Right ventricle myocardium superior (tissue), 1 donor: ENCODE measurements around the gene PRSS1. TPM values are rescaled to one million over a fixed set of nuclear protein-coding genes. Genes with fewer than 3 reads are reported as not detected.
A peak's percentile ranks its signal among the peaks of the same experiment; 100 is the strongest.

Experiments used
- ATAC-seq: fragments of 200-7000 bp; cut with Tn5 transposase; one replicate; pipeline ENCODE4 v1.9.1; 2020; ENCODE audit warnings: mild to moderate bottlenecking; ENCODE audit not compliant: poor library complexity
- DNase-seq: peaks from one replicate; pipeline ENCODE4 v3.0.0-alpha.2; 2020
- intact Hi-C: fragments of 100-400 bp; cut with DNase I; formaldehyde crosslinking; loops from one replicate; pipeline ENCODE4 v1.11.2; 2022
- total RNA-seq: library from RNA; stranded (reverse); fragmentation: NEBNext Ultra II Directional; extraction: Animal tissue kit (Norgen Biotek cat#: 25700); gene quantifications from one replicate; pipeline ENCODE4 v1.2.1, GENCODE V29; 2021
- donor health status: DM: no; HTN: yes; CAD: no; lungs with severe emphysema.

The PRSS1 gene
- total RNA-seq, 1 donor from 2014 or later = not detected

DNA sequence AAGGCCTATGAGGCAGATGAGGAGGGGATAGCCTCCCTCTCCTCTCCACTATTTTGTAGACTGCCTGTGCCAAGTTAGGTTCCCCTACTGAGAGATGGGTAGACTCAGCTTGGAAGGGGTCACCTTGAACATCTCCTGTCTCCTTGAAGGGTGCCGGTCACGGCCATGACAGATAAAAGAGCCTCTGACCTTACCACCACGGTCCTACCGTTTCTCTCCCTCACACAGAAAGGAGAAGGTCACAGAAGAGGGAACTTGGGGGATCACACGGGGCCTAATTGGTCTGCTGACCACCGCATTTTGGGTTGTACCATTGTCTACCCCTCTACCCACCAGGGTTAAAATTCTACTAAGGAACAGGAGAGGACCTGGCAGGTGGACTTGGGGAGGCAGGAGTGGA lies 38.5 kb downstream of the PRSS1 start:
- DNase-seq (no peak), ATAC-seq (no peak)
- intact Hi-C loops = loop anchor here (5.0 kb wide), 1 partner anchor 155 kb away; no protein-coding TSS in a partner anchor

- no peak for ATAC-seq
- no peak for DNase-seq
- intact Hi-C loops = loop anchor here (5.0 kb wide), 1 partner anchor 156 kb away; no protein-coding TSS in a partner anchor
Observed at GRCh38 chr7:142788303-142789289, 39.3 kb downstream of the PRSS1 start.

GRCh38 chr7:142789441-142789840 lies 40.2 kb downstream of the PRSS1 start:
- intact Hi-C loops = loop anchor here (5.0 kb wide), 1 partner anchor 157 kb away; no protein-coding TSS in a partner anchor
- ATAC-seq (no peak), DNase-seq (no peak)

DNA sequence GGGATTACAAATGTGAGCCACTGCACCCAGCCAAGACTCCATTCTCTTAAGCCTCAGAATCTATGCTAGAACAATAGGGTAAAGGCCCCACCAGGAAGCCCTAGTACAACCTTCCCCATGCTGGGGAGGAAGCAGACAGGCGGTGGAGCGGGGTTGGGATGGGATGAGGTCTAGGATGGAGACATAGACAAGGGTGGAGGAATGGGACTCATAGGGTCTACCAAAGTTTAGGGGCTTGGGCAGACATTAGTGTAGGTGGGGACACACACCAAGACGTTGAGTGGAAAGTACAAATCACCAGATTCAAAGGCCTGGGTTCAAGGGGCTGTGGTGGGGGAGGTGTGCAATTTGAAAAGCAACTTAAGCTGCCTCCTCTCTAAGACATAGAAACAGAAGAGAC lies 40.8 kb downstream of the PRSS1 start:
- ATAC-seq = no peak
- no peak for DNase-seq
- intact Hi-C loops = no loop called here

GRCh38 chr7:142790555-142790954 lies 41.3 kb downstream of the PRSS1 start:
- intact Hi-C loops = no loop called here
- ATAC-seq = no peak
- DNase-seq = no peak

- ATAC-seq = no peak
- intact Hi-C loops = no loop called here
- DNase-seq = no peak
Observed at GRCh38 chr7:142791502-142791901, 42.2 kb downstream of the PRSS1 start.

DNA sequence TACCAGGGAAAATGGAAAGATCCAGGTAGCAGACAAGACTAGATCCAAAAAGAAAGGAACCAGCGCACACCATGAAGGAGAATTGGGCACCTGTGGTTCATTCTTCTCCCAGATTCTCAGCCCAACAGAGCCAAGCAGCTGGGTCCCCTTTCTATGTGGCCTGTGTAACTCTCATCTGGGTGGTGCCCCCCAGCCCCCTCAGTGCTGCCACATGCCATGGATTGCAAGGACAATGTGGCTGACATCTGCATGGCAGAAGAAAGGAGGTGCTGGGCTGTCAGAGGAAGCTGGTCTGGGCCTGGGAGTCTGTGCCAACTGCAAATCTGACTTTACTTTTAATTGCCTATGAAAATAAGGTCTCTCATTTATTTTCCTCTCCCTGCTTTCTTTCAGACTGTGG lies 42.9 kb downstream of the PRSS1 start:
- intact Hi-C loops = no loop called here
- no peak for ATAC-seq

GRCh38 chr7:142792593-142792992 lies 43.3 kb downstream of the PRSS1 start:
- ATAC-seq (no peak), DNase-seq (no peak)
- intact Hi-C loops = no loop called here

More for the DNA sequence above, 42.9 kb downstream of the PRSS1 start:
- no peak for DNase-seq

GRCh38 chr7:142793156-142793555 lies 43.9 kb downstream of the PRSS1 start:
- ATAC-seq = no peak
- intact Hi-C loops = no loop called here

DNA sequence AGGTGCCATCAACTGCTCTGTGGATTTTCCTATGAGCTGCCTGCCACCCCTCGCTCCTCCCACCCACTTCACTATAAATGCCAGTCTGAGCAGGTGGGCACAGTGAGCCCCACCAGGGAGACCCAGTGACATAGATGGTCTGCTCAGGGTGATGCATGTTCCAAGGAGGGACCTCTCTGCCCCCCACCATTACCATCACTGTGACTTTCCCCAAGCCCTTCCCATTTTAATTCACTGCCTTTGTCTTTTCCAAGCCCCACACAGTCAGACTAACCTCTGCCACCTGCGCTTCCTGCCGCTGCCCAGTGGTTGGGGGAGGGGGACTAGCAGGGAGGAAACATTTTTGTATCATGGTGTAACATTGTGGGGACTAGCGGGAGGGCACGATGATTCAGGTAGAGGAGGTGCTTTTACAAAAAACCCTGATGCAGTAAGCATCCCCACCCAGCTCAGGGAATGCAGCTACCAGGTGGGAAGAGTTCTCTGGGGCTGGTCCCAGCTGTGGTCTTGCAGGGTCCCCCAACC lies 46.1 kb downstream of the PRSS1 start:
- no peak for DNase-seq
- intact Hi-C loops = no loop called here
- ATAC-seq = no peak

More at GRCh38 chr7:142793156-142793555, 43.9 kb downstream of the PRSS1 start:
- no peak for DNase-seq

DNA sequence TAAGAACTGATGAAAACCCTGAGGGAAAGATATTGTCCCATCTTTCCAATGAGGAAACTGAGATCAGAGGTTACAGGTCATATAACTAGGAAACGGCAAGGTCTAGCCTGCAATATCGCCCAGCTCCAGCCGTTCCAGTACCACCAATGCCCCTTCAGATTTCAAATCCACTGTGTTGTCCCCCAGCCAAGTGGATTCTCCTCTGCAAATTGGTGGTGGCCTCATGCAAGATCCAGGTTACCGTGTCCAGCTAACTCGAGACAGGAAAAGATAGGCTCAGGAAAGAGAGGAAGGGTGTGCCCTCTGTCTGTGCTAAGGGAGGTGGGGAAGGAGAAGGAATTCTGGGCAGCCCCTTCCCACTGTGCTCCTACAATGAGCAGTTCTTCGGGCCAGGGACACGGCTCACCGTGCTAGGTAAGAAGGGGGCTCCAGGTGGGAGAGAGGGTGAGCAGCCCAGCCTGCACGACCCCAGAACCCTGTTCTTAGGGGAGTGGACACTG lies 46.8 kb downstream of the PRSS1 start:
- intact Hi-C loops = no loop called here
- ATAC-seq (no peak), DNase-seq (no peak)

DNA sequence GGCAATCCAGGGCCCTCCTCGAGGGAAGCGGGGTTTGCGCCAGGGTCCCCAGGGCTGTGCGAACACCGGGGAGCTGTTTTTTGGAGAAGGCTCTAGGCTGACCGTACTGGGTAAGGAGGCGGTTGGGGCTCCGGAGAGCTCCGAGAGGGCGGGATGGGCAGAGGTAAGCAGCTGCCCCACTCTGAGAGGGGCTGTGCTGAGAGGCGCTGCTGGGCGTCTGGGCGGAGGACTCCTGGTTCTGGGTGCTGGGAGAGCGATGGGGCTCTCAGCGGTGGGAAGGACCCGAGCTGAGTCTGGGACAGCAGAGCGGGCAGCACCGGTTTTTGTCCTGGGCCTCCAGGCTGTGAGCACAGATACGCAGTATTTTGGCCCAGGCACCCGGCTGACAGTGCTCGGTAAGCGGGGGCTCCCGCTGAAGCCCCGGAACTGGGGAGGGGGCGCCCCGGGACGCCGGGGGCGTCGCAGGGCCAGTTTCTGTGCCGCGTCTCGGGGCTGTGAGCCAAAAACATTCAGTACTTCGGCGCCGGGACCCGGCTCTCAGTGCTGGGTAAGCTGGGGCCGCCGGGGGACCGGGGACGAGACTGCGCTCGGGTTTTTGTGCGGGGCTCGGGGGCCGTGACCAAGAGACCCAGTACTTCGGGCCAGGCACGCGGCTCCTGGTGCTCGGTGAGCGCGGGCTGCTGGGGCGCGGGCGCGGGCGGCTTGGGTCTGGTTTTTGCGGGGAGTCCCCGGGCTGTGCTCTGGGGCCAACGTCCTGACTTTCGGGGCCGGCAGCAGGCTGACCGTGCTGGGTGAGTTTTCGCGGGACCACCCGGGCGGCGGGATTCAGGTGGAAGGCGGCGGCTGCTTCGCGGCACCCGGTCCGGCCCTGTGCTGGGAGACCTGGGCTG lies 47.5 kb downstream of the PRSS1 start:
- peak; percentile 36 for ATAC-seq

GRCh38 chr7:142797391-142798377 lies 48.4 kb downstream of the PRSS1 start:
- DNase-seq (no peak), ATAC-seq (peak; percentile 25)
- intact Hi-C loops = no loop called here

More for the DNA sequence above, 47.5 kb downstream of the PRSS1 start:
- no peak for DNase-seq
- intact Hi-C loops = no loop called here

- DNase-seq (no peak), ATAC-seq (no peak)
- intact Hi-C loops = no loop called here
Observed at GRCh38 chr7:142798451-142799436, 49.5 kb downstream of the PRSS1 start.

DNA sequence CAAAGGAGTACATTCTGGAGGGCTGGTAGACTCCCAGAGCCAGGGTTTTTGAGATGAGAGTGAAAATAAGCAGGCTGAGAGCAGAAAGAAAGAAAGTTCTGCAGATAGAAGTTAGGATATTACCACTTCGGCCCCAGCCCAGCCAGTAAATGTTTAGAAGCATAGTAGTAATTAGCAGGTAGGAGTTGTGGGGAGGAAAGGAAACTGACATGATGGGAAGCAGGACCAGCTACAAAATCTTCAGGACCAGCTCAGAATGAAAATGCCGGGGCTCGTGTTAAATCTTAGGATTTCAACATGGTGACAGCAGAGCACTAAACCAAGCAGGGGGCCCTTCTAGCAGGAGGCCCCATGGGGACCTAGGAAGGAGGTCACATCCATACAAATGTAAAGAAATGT lies 50.2 kb downstream of the PRSS1 start:
- ATAC-seq (no peak), DNase-seq (no peak)
- intact Hi-C loops = no loop called here

GRCh38 chr7:142800088-142800487 lies 50.8 kb downstream of the PRSS1 start:
- DNase-seq = no peak
- no peak for ATAC-seq
- intact Hi-C loops = no loop called here
